GM18511 (cell line): Measurements from ENCODE around the gene CERK.
"Not testable (repeated sequence)": the region's sequence is repeated elsewhere in the genome, so short reads cannot be mapped to it uniquely, and the experiment has no call there.

Experiments
- ATAC-seq: cut with Tn5 transposase; IDR thresholded peaks from one replicate; pipeline ENCODE4 v1.9.1; 2021; ENCODE audit warnings: mild to moderate bottlenecking, moderate library complexity; ENCODE audit not compliant: unreplicated experiment

CERK gene

GRCh38 chr22:46650078-46650810 lies 87.8 kb downstream of the CERK start:
- no peak for ATAC-seq

- no peak for ATAC-seq
Measured at GRCh38 chr22:46649141-46650077, 88.6 kb downstream of the CERK start.

- ATAC-seq = not testable (repeated sequence)
Measured at GRCh38 chr22:46648225-46648820, 89.7 kb downstream of the CERK start.

GRCh38 chr22:46646531-46647215 lies 91.4 kb downstream of the CERK start:
- no peak for ATAC-seq

GRCh38 chr22:46642840-46643480 lies 95.1 kb downstream of the CERK start:
- not testable (repeated sequence) for ATAC-seq

- ATAC-seq = no peak
Measured at GRCh38 chr22:46641811-46642266, 96.2 kb downstream of the CERK start.

- no peak for ATAC-seq
Measured at GRCh38 chr22:46640293-46641055, 97.6 kb downstream of the CERK start.

- no peak for ATAC-seq
Measured at GRCh38 chr22:46639843-46640242, 98.2 kb downstream of the CERK start.

- ATAC-seq = no peak
Measured at GRCh38 chr22:46638601-46639431, 99.2 kb downstream of the CERK start.

GRCh38 chr22:46637711-46638600 lies 100.1 kb downstream of the CERK start:
- ATAC-seq = no peak

- ATAC-seq = no peak
Measured at GRCh38 chr22:46636221-46637002, 101.6 kb downstream of the CERK start.

GRCh38 chr22:46635756-46636155 lies 102.3 kb downstream of the CERK start:
- ATAC-seq = no peak

- not testable (repeated sequence) for ATAC-seq
Measured at GRCh38 chr22:46634973-46635685, 102.9 kb downstream of the CERK start.
